K562 (cell line): ENCODE results near the gene GNA15. TPM values are rescaled to one million over a fixed set of nuclear protein-coding genes. Genes with fewer than 3 reads are reported as not detected.

Source experiments
- ATAC-seq: fragments of 200-7000 bp; cut with Tn5 transposase; 3 replicates; pipeline ENCODE4 v1.9.1; 2020; ENCODE audit warnings: moderate library complexity
- BruUV-seq: library from RNA; stranded (reverse); fragments of 400-500 nt; replicated peaks from 2 replicates; lab custom pipeline; 2021; lab: Mats Ljungman, UMichigan
- CTCF ChIA-PET: fragments of 300-600 bp; formaldehyde crosslinking; extraction: SDS; loops from one replicate; lab custom pipeline; 2021; ENCODE audit warnings: low intra/inter-chr PET ratio; lab: Yijun Ruan, JAX
- POLR2A ChIA-PET: fragments of 300-600, 350-650 bp; sonication (Branson Sonifier 250); formaldehyde crosslinking; extraction: SDS; loops from one replicate; lab custom pipeline; 2021; ENCODE audit warnings: antibody characterized with exemption, inconsistent platforms; lab: Yijun Ruan, JAX
- DNase-seq, 4 experiments: peaks; one replicate each; pipeline versions ENCODE4 v3.0.0 to v3.0.0-alpha.2; 2011 to 2018; ENCODE audit warnings: low spot score in 3 of 4, mixed read lengths in 3 of 4; ENCODE audit errors: extremely low read depth in 1 of 4
- FAIRE-seq: peaks from 2 replicates; lab custom pipeline; 2011; peaks lifted over from hg19 to GRCh38; lab: Jason Lieb, UNC
- H2AFZ ChIP-seq: 2 replicates; pipeline ENCODE4 v1.6.0; 2011; ENCODE audit warnings: low read depth, low read length, control low read depth, inconsistent platforms
- H3K27ac ChIP-seq: fragments of 200-600 bp; 3 replicates; pipeline ENCODE4 v1.8.0; 2011; ENCODE audit warnings: low read depth, mild to moderate bottlenecking, control low read depth, inconsistent platforms, low read length, moderate library complexity, mixed read lengths; ENCODE audit errors: extremely low read depth
- H3K27me3 ChIP-seq, 2 experiments: fragments of 300-600 bp in 1 of 2; 2 replicates in 1 of 2; 3 replicates in 1 of 2; pipeline versions ENCODE4 v1.6.0 to v1.8.0; 2011; ENCODE audit warnings: inconsistent platforms in 2 of 2, low read length in 2 of 2, mild to moderate bottlenecking in 1 of 2, mixed read lengths in 1 of 2, moderate library complexity in 1 of 2; ENCODE audit not compliant: control insufficient read depth in 2 of 2, insufficient read depth in 2 of 2
- H3K36me3 ChIP-seq: fragments of 300-600 bp; 3 replicates; pipeline ENCODE4 v1.8.0; 2011; ENCODE audit warnings: mild to moderate bottlenecking, low read length, inconsistent platforms; ENCODE audit not compliant: control insufficient read depth, insufficient read depth
- H3K4me1 ChIP-seq, 2 experiments: fragments of 200-600 bp in 1 of 2; replicated peaks in 1 of 2; 2 replicates in 1 of 2; 3 replicates in 1 of 2; pipeline versions ENCODE4 v1.5.1 to v1.8.0; 2011; ENCODE audit warnings: inconsistent platforms in 2 of 2, low read length in 2 of 2, mild to moderate bottlenecking in 1 of 2, mixed read lengths in 1 of 2, moderate library complexity in 1 of 2; ENCODE audit not compliant: control insufficient read depth in 2 of 2, insufficient read depth in 2 of 2
- H3K4me2 ChIP-seq: 2 replicates; pipeline ENCODE4 v1.6.1; 2011; ENCODE audit warnings: low read length, control low read depth, inconsistent platforms, mixed read lengths; ENCODE audit not compliant: insufficient read depth
- H3K4me3 ChIP-seq: fragments of 200-600 bp; sonication (generic), shearing (Covaris generic); 2 replicates; pipeline ENCODE4 v1.5.1; 2016; ENCODE audit warnings: control low read depth, inconsistent platforms
- H3K79me2 ChIP-seq: fragments of 200-600 bp; 3 replicates; pipeline ENCODE4 v1.8.0; 2011; ENCODE audit warnings: low read length, inconsistent platforms; ENCODE audit not compliant: control insufficient read depth, insufficient read depth
- H3K9ac ChIP-seq, 2 experiments: 2 replicates each; pipeline versions ENCODE4 v1.6.0 to v1.6.1; 2011; ENCODE audit warnings: low read depth in 2 of 2, low read length in 2 of 2, control low read depth in 1 of 2, inconsistent platforms in 1 of 2, mild to moderate bottlenecking in 1 of 2, mixed read lengths in 1 of 2; ENCODE audit not compliant: insufficient read depth in 1 of 2
- H3K9me1 ChIP-seq: one replicate; pipeline ENCODE4 v1.6.0; 2011; ENCODE audit warnings: inconsistent platforms, mild to moderate bottlenecking, low read length, moderate library complexity; ENCODE audit not compliant: control insufficient read depth, insufficient read depth
- H3K9me3 ChIP-seq: replicated peaks from 2 replicates; pipeline ENCODE4 v1.5.1; 2011; ENCODE audit warnings: low read depth, low read length, inconsistent platforms; ENCODE audit not compliant: control insufficient read depth, insufficient read depth
- H4K20me1 ChIP-seq: replicated peaks from 2 replicates; pipeline ENCODE4 v1.6.1; 2011; ENCODE audit warnings: low read length, inconsistent platforms, mixed read lengths; ENCODE audit not compliant: control insufficient read depth, insufficient read depth
- MTA1 ChIP-seq: fragments of 450-650 bp; IDR thresholded peaks from 2 replicates; pipeline ENCODE4 v1.6.1; 2017; ENCODE audit warnings: borderline replicate concordance
- PHB ChIP-seq: fragments of 250-450 bp; sonication (Bioruptor Pico); IDR thresholded peaks from 2 replicates; pipeline ENCODE4 v1.5.0; 2021
- POLR2G ChIP-seq: fragments of 200-400 bp; formaldehyde crosslinking; IDR thresholded peaks from 2 replicates; pipeline ENCODE4 v1.6.1; 2017; ENCODE audit warnings: low read depth, mild to moderate bottlenecking, antibody characterized with exemption, low read length, moderate library complexity
- SRSF7 ChIP-seq: fragments of 200-400 bp; formaldehyde crosslinking; optimal IDR thresholded peaks from 2 replicates; pipeline ENCODE3; 2017; ENCODE audit warnings: mild to moderate bottlenecking, low read depth, low read length
- ZNF224 ChIP-seq: sonication (generic); formaldehyde crosslinking; IDR thresholded peaks from 2 replicates; pipeline ENCODE4 v1.8.0; 2022; ENCODE audit warnings: mild to moderate bottlenecking, missing genetic modification reagents
- ZSCAN29 ChIP-seq: fragments of 450-650 bp; IDR thresholded peaks from 2 replicates; pipeline ENCODE4 v1.6.1; 2017
- WGBS: fragments of 100-300 bp; shearing (Covaris generic); methylation state at CpG from one replicate; pipeline ENCODE4 v1.1.6; 2016; ENCODE audit warnings: low coverage, mixed read lengths; ENCODE audit not compliant: insufficient coverage; ENCODE audit errors: missing lambda C conversion rate; 5-methylcytosine and 5-hydroxymethylcytosine counted together
- in situ Hi-C: fragments of 300-500 bp; cut with MboI; formaldehyde crosslinking; loops from 4 replicates; pipeline ENCODE4 v1.15.0; 2018; ENCODE audit warnings: inconsistent platforms, mixed read lengths
- intact Hi-C: fragments of 100-400 bp; cut with micrococcal nuclease; formaldehyde crosslinking; loops from 2 replicates; pipeline ENCODE4 v1.14.2; 2022
- polyA plus RNA-seq, 8 experiments: library from polyadenylated mRNA; depleted of rRNA in 4 of 8; stranded (reverse) in 5 of 8; unstranded in 3 of 8; fragments of >200 nt; fragmentation: Nextera tagmentation in 2 of 8; fragmentation: Illumina TruSeq in 1 of 8; extraction: Ambion mirVana in 2 of 8; extraction: Trizol in 1 of 8; gene quantifications; 2 replicates each; pipeline versions ENCODE4 v1.2.1 to v1.2.3, GENCODE V29; 2011 to 2014; ENCODE audit warnings: inconsistent platforms in 1 of 8, missing spikeins in 1 of 8
- total RNA-seq, 7 experiments: library from RNA; depleted of rRNA in 6 of 7; stranded (reverse); fragments of >200 nt in 6 of 7; fragmentation: Illumina TruSeq in 2 of 7; extraction: Trizol in 2 of 7; gene quantifications; 2 replicates each; pipeline versions ENCODE4 v1.2.1 to v1.2.3, GENCODE V29; 2011 to 2021; ENCODE audit warnings: low replicate concordance in 1 of 7
- TF ChIP-seq, protein P1 (sequence below): sonication (generic); formaldehyde crosslinking; IDR thresholded peaks from 2 replicates; pipeline ENCODE4 v1.8.0; 2022; ENCODE audit warnings: mild to moderate bottlenecking, missing genetic modification reagents
- TF ChIP-seq, protein P2 (sequence below): fragments of 450-650 bp; IDR thresholded peaks from 2 replicates; pipeline ENCODE4 v1.6.1; 2016; ENCODE audit warnings: mild to moderate bottlenecking, moderate library complexity

Gene GNA15
- total and polyA plus RNA-seq, 9 of the 15 experiments (the other 6 are each of a cell fraction or from before 2014, with no cell fraction given) = 0.03 to 0.24 (median 0.11) TPM; not detected in 1

GRCh38 chr19:3203805-3204645, 68.2 kb downstream of the GNA15 start:
- H3K27me3 ChIP-seq = no peaks in the 10 kb centered on the region
- no peaks in the 10 kb centered on the region for H4K20me1 ChIP-seq
- no peak for ATAC-seq
- BruUV-seq = no TSS peak
- TF ChIP-seq ZSCAN29 (no peak), PHB (no peak), ZNF224 (CRISPR knock-in tag) (no peak), SRSF7 (no peak), MTA1 (no peak), POLR2G (peak; percentile 39; the same call in 1 of the 2 replicates)
- TF ChIP-seq, protein P1, sequence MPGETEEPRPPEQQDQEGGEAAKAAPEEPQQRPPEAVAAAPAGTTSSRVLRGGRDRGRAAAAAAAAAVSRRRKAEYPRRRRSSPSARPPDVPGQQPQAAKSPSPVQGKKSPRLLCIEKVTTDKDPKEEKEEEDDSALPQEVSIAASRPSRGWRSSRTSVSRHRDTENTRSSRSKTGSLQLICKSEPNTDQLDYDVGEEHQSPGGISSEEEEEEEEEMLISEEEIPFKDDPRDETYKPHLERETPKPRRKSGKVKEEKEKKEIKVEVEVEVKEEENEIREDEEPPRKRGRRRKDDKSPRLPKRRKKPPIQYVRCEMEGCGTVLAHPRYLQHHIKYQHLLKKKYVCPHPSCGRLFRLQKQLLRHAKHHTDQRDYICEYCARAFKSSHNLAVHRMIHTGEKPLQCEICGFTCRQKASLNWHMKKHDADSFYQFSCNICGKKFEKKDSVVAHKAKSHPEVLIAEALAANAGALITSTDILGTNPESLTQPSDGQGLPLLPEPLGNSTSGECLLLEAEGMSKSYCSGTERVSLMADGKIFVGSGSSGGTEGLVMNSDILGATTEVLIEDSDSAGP = no peak
- TF ChIP-seq, protein P2, sequence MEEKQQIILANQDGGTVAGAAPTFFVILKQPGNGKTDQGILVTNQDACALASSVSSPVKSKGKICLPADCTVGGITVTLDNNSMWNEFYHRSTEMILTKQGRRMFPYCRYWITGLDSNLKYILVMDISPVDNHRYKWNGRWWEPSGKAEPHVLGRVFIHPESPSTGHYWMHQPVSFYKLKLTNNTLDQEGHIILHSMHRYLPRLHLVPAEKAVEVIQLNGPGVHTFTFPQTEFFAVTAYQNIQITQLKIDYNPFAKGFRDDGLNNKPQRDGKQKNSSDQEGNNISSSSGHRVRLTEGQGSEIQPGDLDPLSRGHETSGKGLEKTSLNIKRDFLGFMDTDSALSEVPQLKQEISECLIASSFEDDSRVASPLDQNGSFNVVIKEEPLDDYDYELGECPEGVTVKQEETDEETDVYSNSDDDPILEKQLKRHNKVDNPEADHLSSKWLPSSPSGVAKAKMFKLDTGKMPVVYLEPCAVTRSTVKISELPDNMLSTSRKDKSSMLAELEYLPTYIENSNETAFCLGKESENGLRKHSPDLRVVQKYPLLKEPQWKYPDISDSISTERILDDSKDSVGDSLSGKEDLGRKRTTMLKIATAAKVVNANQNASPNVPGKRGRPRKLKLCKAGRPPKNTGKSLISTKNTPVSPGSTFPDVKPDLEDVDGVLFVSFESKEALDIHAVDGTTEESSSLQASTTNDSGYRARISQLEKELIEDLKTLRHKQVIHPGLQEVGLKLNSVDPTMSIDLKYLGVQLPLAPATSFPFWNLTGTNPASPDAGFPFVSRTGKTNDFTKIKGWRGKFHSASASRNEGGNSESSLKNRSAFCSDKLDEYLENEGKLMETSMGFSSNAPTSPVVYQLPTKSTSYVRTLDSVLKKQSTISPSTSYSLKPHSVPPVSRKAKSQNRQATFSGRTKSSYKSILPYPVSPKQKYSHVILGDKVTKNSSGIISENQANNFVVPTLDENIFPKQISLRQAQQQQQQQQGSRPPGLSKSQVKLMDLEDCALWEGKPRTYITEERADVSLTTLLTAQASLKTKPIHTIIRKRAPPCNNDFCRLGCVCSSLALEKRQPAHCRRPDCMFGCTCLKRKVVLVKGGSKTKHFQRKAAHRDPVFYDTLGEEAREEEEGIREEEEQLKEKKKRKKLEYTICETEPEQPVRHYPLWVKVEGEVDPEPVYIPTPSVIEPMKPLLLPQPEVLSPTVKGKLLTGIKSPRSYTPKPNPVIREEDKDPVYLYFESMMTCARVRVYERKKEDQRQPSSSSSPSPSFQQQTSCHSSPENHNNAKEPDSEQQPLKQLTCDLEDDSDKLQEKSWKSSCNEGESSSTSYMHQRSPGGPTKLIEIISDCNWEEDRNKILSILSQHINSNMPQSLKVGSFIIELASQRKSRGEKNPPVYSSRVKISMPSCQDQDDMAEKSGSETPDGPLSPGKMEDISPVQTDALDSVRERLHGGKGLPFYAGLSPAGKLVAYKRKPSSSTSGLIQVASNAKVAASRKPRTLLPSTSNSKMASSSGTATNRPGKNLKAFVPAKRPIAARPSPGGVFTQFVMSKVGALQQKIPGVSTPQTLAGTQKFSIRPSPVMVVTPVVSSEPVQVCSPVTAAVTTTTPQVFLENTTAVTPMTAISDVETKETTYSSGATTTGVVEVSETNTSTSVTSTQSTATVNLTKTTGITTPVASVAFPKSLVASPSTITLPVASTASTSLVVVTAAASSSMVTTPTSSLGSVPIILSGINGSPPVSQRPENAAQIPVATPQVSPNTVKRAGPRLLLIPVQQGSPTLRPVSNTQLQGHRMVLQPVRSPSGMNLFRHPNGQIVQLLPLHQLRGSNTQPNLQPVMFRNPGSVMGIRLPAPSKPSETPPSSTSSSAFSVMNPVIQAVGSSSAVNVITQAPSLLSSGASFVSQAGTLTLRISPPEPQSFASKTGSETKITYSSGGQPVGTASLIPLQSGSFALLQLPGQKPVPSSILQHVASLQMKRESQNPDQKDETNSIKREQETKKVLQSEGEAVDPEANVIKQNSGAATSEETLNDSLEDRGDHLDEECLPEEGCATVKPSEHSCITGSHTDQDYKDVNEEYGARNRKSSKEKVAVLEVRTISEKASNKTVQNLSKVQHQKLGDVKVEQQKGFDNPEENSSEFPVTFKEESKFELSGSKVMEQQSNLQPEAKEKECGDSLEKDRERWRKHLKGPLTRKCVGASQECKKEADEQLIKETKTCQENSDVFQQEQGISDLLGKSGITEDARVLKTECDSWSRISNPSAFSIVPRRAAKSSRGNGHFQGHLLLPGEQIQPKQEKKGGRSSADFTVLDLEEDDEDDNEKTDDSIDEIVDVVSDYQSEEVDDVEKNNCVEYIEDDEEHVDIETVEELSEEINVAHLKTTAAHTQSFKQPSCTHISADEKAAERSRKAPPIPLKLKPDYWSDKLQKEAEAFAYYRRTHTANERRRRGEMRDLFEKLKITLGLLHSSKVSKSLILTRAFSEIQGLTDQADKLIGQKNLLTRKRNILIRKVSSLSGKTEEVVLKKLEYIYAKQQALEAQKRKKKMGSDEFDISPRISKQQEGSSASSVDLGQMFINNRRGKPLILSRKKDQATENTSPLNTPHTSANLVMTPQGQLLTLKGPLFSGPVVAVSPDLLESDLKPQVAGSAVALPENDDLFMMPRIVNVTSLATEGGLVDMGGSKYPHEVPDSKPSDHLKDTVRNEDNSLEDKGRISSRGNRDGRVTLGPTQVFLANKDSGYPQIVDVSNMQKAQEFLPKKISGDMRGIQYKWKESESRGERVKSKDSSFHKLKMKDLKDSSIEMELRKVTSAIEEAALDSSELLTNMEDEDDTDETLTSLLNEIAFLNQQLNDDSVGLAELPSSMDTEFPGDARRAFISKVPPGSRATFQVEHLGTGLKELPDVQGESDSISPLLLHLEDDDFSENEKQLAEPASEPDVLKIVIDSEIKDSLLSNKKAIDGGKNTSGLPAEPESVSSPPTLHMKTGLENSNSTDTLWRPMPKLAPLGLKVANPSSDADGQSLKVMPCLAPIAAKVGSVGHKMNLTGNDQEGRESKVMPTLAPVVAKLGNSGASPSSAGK = no peak
- 98% methylated on average over 25 of the region's 43 CpGs for WGBS
- H3K27ac ChIP-seq = no peak overlapping the region
- no peaks in the 10 kb centered on the region for H3K79me2 ChIP-seq
- no peaks in the 10 kb centered on the region for H3K9me1 ChIP-seq
- no peak for DNase-seq
- H3K9ac ChIP-seq = no peak overlapping the region; a peak in 1 of 4 replicates
- H3K4me1 ChIP-seq = peaks cover 0 to 53% of the 10 kb centered on the region in 2 experiments; a peak in 2 of 5 replicates
- peaks cover 86% of the 10 kb centered on the region; the same call in 2 of the 3 replicates for H3K36me3 ChIP-seq
- in situ Hi-C loops (no loop called here), intact Hi-C loops (no loop called here)
- H3K9me3 ChIP-seq = no peaks in the 10 kb centered on the region
- H2AFZ ChIP-seq = no peak overlapping the region
- H3K4me2 ChIP-seq = no peak overlapping the region
- CTCF ChIA-PET = no interaction called here
- H3K4me3 ChIP-seq = no peak overlapping the region
- POLR2A ChIA-PET = interaction anchor here (0.6 to 0.7 kb wide), 2 partner anchors 10 to 12 kb away, joined by 3 to 4 read pairs; no protein-coding TSS in a partner anchor
- no peak for FAIRE-seq
